ENCODE data around the gene SLC13A3.

Gene SLC13A3

GRCh38 chr20:46631874-46632446 lies 19.3 kb downstream of the SLC13A3 start:
- Histone ChIP-seq H3K9me2 (replicated peaks; ENCODE audit: control insufficient read depth, low read length) (no peaks in the 10 kb centered on the region), H3K36me3 (ENCODE audit: control insufficient read depth, low read length) (no peaks in the 10 kb centered on the region), H3K27ac (ENCODE audit: low read depth, low read length) (no peak overlapping the region), H3K4me1 (ENCODE audit: control insufficient read depth, low read length) (no peaks in the 10 kb centered on the region), H4K20me1 (ENCODE audit: control insufficient read depth, insufficient read depth, low read depth, low read length) (no peaks in the 10 kb centered on the region), H3F3A (ENCODE audit: control insufficient read depth, insufficient read depth) (no peaks in the 10 kb centered on the region), H3K4me3 (ENCODE audit: low read length) (no peak overlapping the region), H3K27me3 (ENCODE audit: control insufficient read depth, low read length) (peaks cover 4% of the 10 kb centered on the region), H3K79me2 (ENCODE audit: control insufficient read depth, low read length) (no peaks in the 10 kb centered on the region), H3K9me3 (ENCODE audit: control insufficient read depth, insufficient read depth, low read length) (no peaks in the 10 kb centered on the region), H3K4me2 (ENCODE audit: low read length) (no peak overlapping the region)
- TF ChIP-seq, protein P1, sequence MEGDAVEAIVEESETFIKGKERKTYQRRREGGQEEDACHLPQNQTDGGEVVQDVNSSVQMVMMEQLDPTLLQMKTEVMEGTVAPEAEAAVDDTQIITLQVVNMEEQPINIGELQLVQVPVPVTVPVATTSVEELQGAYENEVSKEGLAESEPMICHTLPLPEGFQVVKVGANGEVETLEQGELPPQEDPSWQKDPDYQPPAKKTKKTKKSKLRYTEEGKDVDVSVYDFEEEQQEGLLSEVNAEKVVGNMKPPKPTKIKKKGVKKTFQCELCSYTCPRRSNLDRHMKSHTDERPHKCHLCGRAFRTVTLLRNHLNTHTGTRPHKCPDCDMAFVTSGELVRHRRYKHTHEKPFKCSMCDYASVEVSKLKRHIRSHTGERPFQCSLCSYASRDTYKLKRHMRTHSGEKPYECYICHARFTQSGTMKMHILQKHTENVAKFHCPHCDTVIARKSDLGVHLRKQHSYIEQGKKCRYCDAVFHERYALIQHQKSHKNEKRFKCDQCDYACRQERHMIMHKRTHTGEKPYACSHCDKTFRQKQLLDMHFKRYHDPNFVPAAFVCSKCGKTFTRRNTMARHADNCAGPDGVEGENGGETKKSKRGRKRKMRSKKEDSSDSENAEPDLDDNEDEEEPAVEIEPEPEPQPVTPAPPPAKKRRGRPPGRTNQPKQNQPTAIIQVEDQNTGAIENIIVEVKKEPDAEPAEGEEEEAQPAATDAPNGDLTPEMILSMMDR (IDR thresholded peaks at IDR 0.05; ENCODE audit: low read depth, low read length, poor library complexity, severe bottlenecking) = no peak

DNA sequence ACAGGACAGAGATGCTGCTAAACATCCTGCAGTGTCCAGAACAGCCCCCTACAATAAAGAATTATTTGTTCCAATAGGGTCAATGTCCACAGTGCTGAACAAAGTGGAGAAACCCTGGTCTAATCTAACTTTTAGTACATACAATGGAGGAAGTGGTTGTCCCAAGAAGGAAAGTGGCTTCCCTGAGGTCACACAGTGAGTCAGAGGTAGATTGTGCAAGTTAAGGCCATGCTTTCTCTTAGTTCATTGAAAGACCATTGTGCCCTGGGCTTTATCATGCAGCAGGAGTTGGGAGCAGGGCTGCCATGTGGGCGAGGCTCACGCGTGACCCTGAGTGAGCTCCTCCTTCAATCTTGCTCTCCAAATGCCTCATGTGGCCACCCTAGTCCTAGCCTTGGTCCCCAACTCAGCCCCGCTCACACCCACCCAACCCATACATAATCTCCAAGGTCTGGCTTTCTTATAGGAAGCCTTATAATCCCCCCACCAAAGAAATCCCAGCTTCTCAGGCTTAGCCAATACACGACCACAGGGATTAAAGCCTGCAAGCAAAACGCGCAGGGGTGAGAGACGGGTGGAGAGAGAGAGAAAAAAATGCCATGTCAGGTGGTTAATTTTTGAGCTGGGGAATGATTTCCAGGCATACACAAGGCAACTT lies 19.9 kb downstream of the SLC13A3 start:
- no peaks in the 10 kb centered on the region for H3K36me3 ChIP-seq (ENCODE audit: control insufficient read depth, low read length)
- H3K79me2 ChIP-seq (ENCODE audit: control insufficient read depth, low read length) = no peaks in the 10 kb centered on the region
- no peaks in the 10 kb centered on the region for H3F3A ChIP-seq (ENCODE audit: control insufficient read depth, insufficient read depth)
- no peak overlapping the region for H3K4me3 ChIP-seq (ENCODE audit: low read length)
- no peaks in the 10 kb centered on the region for H3K4me1 ChIP-seq (ENCODE audit: control insufficient read depth, low read length)
- TF ChIP-seq, protein P1 (IDR thresholded peaks at IDR 0.05; ENCODE audit: low read depth, low read length, poor library complexity, severe bottlenecking) = no peak
- no peak for TF ChIP-seq EZH2phosphoT487 (IDR thresholded peaks at IDR 0.05; ENCODE audit: borderline replicate concordance, low read length)
- no peak overlapping the region for H3K4me2 ChIP-seq (ENCODE audit: low read length)
- no peaks in the 10 kb centered on the region for H3K9me2 ChIP-seq (replicated peaks; ENCODE audit: control insufficient read depth, low read length)
- no peaks in the 10 kb centered on the region for H3K9me3 ChIP-seq (ENCODE audit: control insufficient read depth, insufficient read depth, low read length)
- no peaks in the 10 kb centered on the region for H4K20me1 ChIP-seq (ENCODE audit: control insufficient read depth, insufficient read depth, low read depth, low read length)
- H3K27me3 ChIP-seq (ENCODE audit: control insufficient read depth, low read length) = peaks cover 4% of the 10 kb centered on the region
- H3K27ac ChIP-seq (ENCODE audit: low read depth, low read length) = no peak overlapping the region

DNA sequence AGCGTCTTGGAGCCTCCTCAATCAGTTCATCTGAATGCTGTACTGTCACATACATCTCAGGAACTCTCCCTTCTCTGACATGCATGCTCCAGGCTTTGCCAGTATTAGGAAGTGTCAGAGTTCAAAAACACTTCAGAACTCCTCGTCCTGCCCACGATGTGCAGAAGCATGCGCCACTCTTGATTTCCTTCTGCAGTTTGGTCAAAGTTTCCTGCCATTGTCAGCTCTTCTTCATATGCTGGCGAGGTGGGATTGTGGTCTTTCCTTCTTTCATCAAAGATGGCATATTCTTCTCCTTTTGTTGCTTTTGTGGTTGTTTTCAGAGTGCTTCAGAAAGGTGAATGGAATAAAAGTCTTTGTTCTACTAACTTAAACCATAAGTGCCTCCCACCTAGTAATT lies 21.0 kb downstream of the SLC13A3 start:
- H3F3A ChIP-seq (ENCODE audit: control insufficient read depth, insufficient read depth) = no peaks in the 10 kb centered on the region
- no peaks in the 10 kb centered on the region for H3K9me3 ChIP-seq (ENCODE audit: control insufficient read depth, insufficient read depth, low read length)
- no peak for TF ChIP-seq EZH2phosphoT487 (IDR thresholded peaks at IDR 0.05; ENCODE audit: borderline replicate concordance, low read length)
- TF ChIP-seq, protein P1 (IDR thresholded peaks at IDR 0.05; ENCODE audit: low read depth, low read length, poor library complexity, severe bottlenecking) = no peak
- no peak overlapping the region for H3K27ac ChIP-seq (ENCODE audit: low read depth, low read length)
- no peak overlapping the region for H3K4me3 ChIP-seq (ENCODE audit: low read length)
- peaks cover 4% of the 10 kb centered on the region for H3K27me3 ChIP-seq (ENCODE audit: control insufficient read depth, low read length)
- no peaks in the 10 kb centered on the region for H3K9me2 ChIP-seq (replicated peaks; ENCODE audit: control insufficient read depth, low read length)
- no peak overlapping the region for H3K4me2 ChIP-seq (ENCODE audit: low read length)
- H3K4me1 ChIP-seq (ENCODE audit: control insufficient read depth, low read length) = no peaks in the 10 kb centered on the region
- H4K20me1 ChIP-seq (ENCODE audit: control insufficient read depth, insufficient read depth, low read depth, low read length) = no peaks in the 10 kb centered on the region
- no peaks in the 10 kb centered on the region for H3K36me3 ChIP-seq (ENCODE audit: control insufficient read depth, low read length)
- H3K79me2 ChIP-seq (ENCODE audit: control insufficient read depth, low read length) = no peaks in the 10 kb centered on the region

All from DOHH2 (cell line).